LNCAP (cell line): ENCODE data around the gene CALR.
A peak's percentile ranks its signal among the peaks of the same experiment; 100 is the strongest.

Experiments used
- CTCF ChIP-seq: fragments of 450-650 bp; IDR thresholded peaks from 2 replicates; pipeline ENCODE4 v1.5.1; 2017; ENCODE audit warnings: mild to moderate bottlenecking

Gene CALR

GRCh38 chr19:12982648-12983047, 44.2 kb downstream of the CALR start:
- TF ChIP-seq CTCF = no peak

GRCh38 chr19:12983091-12983490, 44.7 kb downstream of the CALR start:
- TF ChIP-seq CTCF = no peak

GRCh38 chr19:12983542-12984142, 45.2 kb downstream of the CALR start:
- TF ChIP-seq CTCF = peak; percentile 97

GRCh38 chr19:12984143-12984627, 45.8 kb downstream of the CALR start:
- TF ChIP-seq CTCF = no peak

- no peak for TF ChIP-seq CTCF
These were observed 46.3 kb downstream of the CALR start for GRCh38 chr19:12984683-12985048.

- no peak for TF ChIP-seq CTCF
These were observed 46.8 kb downstream of the CALR start for GRCh38 chr19:12985049-12985776.

- no peak for TF ChIP-seq CTCF
These were observed 48.3 kb downstream of the CALR start for GRCh38 chr19:12986726-12987125.
